Measurements from ENCODE around the gene PERP. TPM values are rescaled to one million over a fixed set of nuclear protein-coding genes. Genes with fewer than 3 reads are reported as not detected.

PERP gene
- total and polyA plus RNA-seq, 2 of the 4 experiments (the other 2 are of a cell fraction): 7.7 to 21.4 TPM

DNA sequence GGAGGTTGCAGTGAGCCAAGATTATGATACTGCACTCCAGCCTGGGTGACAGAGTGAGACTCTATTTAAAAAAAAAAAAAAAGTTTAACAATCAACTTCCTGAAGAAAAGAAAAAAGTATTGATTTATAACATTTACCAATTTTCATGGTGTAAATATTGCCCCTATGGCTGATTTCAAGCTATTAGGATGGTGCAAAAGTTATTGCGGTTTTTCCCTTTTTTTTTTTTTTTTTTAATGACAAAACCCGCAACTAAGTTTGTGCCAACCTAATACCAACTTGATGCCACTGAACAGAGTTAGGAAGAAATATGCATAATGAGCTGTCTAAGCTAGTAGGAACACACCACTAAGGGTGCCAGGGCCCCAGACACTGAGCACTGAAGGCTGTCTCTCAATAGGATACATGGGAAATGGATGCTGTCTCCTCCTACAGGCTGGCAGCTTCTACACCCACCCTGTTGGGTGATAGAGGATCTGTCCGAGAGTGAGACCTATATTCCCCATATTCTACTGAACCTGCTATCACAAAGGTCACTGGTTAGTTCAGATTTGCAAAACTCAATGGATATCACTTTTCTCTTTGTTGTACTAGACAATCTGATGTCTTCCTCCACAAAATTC, 6.5 kb upstream of the PERP start:
- no peak overlapping the region for H2BK20ac ChIP-seq (ENCODE audit: low read depth, low read length)
- H3K4ac ChIP-seq (ENCODE audit: low read depth, low read length): no peak overlapping the region
- no peaks in the 10 kb centered on the region for H3K9me3 ChIP-seq (ENCODE audit: control insufficient read depth, insufficient read depth, low read length)
- no CpG with 5 or more reads among the region's 3 CpGs for whole genome bisulfite sequencing, 2 experiments (ENCODE audit: extremely low coverage in 2 of 2, insufficient read length in 1 of 2)
- H2AFZ ChIP-seq (replicated peaks; ENCODE audit: low read length, poor library complexity): no peak overlapping the region
- H3K27ac ChIP-seq (ENCODE audit: insufficient read depth, low read length): no peak overlapping the region
- H3K18ac ChIP-seq (ENCODE audit: low read depth, low read length): no peak overlapping the region
- dilution Hi-C loops (cut with HindIII; ENCODE audit: low sequenced_read_pairs, unreplicated experiment): no loop called here
- no peak overlapping the region for H3K23ac ChIP-seq (ENCODE audit: low read depth, low read length)
- in situ Hi-C loops (cut with MboI; ENCODE audit: low sequenced_read_pairs): loop anchor here (5.0 to 25.0 kb wide), 5 partner anchors 111 to 1249 kb away; partner anchors contain the start of genes CITED2 and REPS1
- CTCF ChIA-PET: interaction anchor here (0.6 to 1.5 kb wide), 4 partner anchors 12 to 405 kb away, joined by 3 to 4 read pairs (median 3); no protein-coding TSS in a partner anchor
- no peak for DNase-seq
- H4K91ac ChIP-seq (ENCODE audit: insufficient read depth, low read depth, low read length): no peak overlapping the region
- H4K8ac ChIP-seq (ENCODE audit: low read depth in 2 of 2, low read length in 2 of 2): no peak overlapping the region
- H3K79me1 ChIP-seq (ENCODE audit: low read depth in 1 of 2, low read length in 2 of 2): no peaks in the 10 kb centered on the region
- peaks cover 17% of the 10 kb centered on the region for H3K27me3 ChIP-seq (ENCODE audit: control insufficient read depth, insufficient read depth, low read length)
- no peak overlapping the region for H3K9ac ChIP-seq (ENCODE audit: low read depth, low read length)
- no peak overlapping the region for H3K4me3 ChIP-seq (ENCODE audit: insufficient read depth, low read depth, low read length)
- TF ChIP-seq, protein P1, sequence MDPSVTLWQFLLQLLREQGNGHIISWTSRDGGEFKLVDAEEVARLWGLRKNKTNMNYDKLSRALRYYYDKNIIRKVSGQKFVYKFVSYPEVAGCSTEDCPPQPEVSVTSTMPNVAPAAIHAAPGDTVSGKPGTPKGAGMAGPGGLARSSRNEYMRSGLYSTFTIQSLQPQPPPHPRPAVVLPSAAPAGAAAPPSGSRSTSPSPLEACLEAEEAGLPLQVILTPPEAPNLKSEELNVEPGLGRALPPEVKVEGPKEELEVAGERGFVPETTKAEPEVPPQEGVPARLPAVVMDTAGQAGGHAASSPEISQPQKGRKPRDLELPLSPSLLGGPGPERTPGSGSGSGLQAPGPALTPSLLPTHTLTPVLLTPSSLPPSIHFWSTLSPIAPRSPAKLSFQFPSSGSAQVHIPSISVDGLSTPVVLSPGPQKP (IDR thresholded peaks at IDR 0.05; ENCODE audit: borderline replicate concordance, low read depth, low read length): no peak
- no peak for TF ChIP-seq CHD1 (IDR thresholded peaks at IDR 0.05; ENCODE audit: low read depth, low read length)
- TF ChIP-seq, protein P2, sequence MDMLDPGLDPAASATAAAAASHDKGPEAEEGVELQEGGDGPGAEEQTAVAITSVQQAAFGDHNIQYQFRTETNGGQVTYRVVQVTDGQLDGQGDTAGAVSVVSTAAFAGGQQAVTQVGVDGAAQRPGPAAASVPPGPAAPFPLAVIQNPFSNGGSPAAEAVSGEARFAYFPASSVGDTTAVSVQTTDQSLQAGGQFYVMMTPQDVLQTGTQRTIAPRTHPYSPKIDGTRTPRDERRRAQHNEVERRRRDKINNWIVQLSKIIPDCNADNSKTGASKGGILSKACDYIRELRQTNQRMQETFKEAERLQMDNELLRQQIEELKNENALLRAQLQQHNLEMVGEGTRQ (IDR thresholded peaks at IDR 0.05; ENCODE audit: low read depth, low read length): no peak
- TF ChIP-seq CEBPB (IDR thresholded peaks at IDR 0.05; ENCODE audit: low read depth, low read length): no peak
- no peak for TF ChIP-seq MAZ (IDR thresholded peaks at IDR 0.05; ENCODE audit: borderline replicate concordance, low read depth, low read length)
- no peak for TF ChIP-seq NFE2L2 (IDR thresholded peaks at IDR 0.05; ENCODE audit: low read depth, low read length)
- H3K56ac ChIP-seq (ENCODE audit: extremely low read depth, insufficient read depth, low read length): no peak overlapping the region
- ATAC-seq (ENCODE audit: low read depth): no peak
- H3K4me1 ChIP-seq (ENCODE audit: control insufficient read depth, insufficient read depth, low read length): no peaks in the 10 kb centered on the region
- intact Hi-C loops (cut with micrococcal nuclease): no loop called here
- POLR2A ChIA-PET (ENCODE audit: unreplicated experiment): no interaction called here
- H2AK9ac ChIP-seq (replicated peaks; ENCODE audit: low read depth, low read length, poor library complexity): no peak overlapping the region
- no TSS peak for BruUV-seq (replicated peaks)
- H4K20me1 ChIP-seq (ENCODE audit: insufficient read depth, low read length): no peaks in the 10 kb centered on the region
- no peak overlapping the region for H2AK5ac ChIP-seq (ENCODE audit: low read depth, low read length)
- H2BK5ac ChIP-seq (ENCODE audit: low read depth, low read length, poor library complexity, severe bottlenecking): no peak overlapping the region
- no peak overlapping the region for H3K14ac ChIP-seq (replicated peaks; ENCODE audit: low read depth, low read length)
- no peaks in the 10 kb centered on the region for H3K9me1 ChIP-seq (ENCODE audit: insufficient read depth, low read length)
- no peak overlapping the region for H2BK15ac ChIP-seq (ENCODE audit: low read depth, low read length)
- no peak overlapping the region for H3K4me2 ChIP-seq (ENCODE audit: low read depth, low read length)
- H4K5ac ChIP-seq (ENCODE audit: low read depth, low read length): no peak overlapping the region
- no peaks in the 10 kb centered on the region for H3K36me3 ChIP-seq (ENCODE audit: control insufficient read depth, insufficient read depth, low read length)
- H2BK120ac ChIP-seq (ENCODE audit: low read depth, low read length): no peak overlapping the region
